SW 1271 (cell line): ENCODE data around the gene HCK.
"Not testable (repeated sequence)": the region's sequence is repeated elsewhere in the genome, so short reads cannot be mapped to it uniquely, and the experiment has no call there.

ENCODE experiments used
- DNase-seq, 2 experiments: peaks; one replicate each; lab custom pipeline; 2025; lab: John Stamatoyannopoulos, UW

The HCK gene

GRCh38 chr20:32108814-32109391 lies 56.9 kb downstream of the HCK start:
- DNase-seq, result no peak

- peak; percentile 95 to 98 for DNase-seq
These were observed 57.5 kb downstream of the HCK start, which contains the start of gene TM9SF4 for GRCh38 chr20:32109392-32110172. Gene TM9SF4, plus strand, starts transcription at chr20:32109714. Its CDS starts 27 bp downstream, at chr20:32109741.

DNA sequence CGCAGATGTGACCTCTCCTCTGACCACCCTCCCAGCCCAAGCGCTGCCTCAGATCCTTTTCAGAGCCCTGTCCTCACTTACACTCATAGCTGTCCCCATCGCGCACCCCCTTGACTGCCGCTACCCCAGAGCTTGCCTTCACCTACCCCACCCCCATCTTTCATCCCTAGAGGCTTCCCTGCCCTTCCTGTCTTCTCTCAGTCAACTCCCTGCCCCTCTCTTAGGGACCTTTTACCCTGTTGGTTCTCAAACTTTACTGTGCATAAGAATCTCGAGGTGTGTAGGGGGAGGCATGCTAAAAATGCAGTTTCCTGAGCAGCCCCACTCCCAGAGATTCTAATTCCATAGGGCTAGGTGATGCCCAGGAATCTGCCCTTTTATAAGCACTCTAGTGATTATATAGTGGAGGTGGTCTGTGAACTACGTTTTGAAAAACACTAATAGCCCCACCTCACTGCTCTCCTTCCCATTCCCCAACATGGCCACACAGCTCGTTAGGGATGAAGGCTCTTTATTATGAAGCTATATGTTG lies 58.2 kb downstream of the HCK start:
- no peak for DNase-seq

GRCh38 chr20:32110727-32111126 lies 58.7 kb downstream of the HCK start:
- no peak for DNase-seq

DNA sequence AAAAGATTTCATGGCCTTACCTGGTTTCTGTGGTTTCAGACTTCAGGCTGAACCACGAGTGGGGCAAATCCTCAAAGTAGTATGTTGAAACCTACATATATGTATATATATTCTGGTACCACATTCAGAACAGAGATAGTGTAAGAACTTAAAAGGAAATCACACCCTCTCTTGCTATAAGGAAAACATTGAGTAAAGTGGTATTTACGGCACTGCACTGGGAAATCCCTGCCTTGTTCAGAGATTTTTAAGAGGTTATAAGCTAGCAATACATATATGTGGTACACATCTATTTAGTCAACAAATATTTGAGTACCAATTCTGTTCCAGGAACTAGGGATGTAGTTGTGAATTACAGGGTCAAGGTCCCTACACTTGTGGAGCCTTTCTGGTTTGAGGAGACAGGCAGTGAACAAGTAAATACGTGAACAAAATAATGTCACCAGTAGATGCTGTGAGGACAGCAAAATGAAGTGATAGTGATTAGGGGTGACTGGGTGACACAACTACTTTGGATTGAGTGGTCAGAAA lies 59.2 kb downstream of the HCK start:
- DNase-seq, result no peak

- no peak for DNase-seq
These were observed 59.7 kb downstream of the HCK start for GRCh38 chr20:32111753-32112152.

- DNase-seq, result no peak
These were observed 60.8 kb downstream of the HCK start for GRCh38 chr20:32112841-32113240.

DNA sequence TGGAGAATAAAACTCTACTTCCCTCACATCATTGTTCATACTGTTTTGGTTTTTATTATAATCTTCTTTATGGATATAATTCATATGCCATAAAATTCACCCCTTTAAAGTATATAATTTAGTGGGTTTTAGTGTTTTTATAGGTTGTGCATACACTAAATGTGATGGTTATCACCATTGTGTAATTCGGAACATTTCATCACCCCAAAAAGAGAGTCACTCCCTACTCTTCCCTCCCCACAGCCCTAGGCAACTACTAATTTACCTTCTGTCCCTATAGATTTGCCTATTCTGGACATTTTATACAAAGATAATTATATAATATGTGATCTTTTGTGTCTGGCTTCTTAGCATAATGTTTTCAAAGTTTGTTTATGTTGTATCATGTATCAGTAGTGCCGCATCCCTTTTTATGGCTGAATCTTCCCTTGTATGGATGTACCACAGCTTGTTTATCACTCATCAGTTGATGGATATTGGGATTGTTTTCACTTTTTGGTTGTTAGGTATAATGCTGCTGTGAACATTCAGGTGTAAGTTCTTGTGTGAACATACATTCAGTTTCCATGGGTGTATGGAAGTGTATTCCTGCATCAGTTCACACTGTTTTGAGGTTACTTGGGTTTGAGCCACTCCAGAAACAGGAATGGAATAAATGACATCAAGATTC lies 61.7 kb downstream of the HCK start:
- DNase-seq, result no peak

GRCh38 chr20:32114305-32114960 lies 62.4 kb downstream of the HCK start:
- no peak for DNase-seq

GRCh38 chr20:32115211-32115767 lies 63.2 kb downstream of the HCK start:
- no peak for DNase-seq

DNA sequence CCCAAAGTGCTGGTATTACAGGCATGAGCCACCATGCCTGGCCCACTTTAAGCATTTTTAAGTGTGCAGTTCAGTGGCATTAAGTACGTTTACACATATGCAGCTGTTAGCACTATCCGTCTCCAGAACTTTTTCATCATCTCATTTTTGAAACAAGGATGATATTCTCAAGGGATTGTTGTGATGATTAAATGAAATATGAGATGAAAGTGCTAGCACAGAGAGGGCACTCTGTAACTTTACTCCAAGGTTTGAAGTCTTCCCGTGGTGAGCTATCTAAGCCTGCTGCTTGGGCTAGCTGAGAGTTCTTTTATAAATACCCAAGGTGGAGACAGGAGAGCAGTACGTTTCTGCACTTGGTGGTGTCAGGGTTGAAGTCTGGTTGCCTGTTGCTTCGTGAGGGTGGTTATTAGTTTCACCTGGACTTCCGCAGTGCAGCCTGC lies 64.1 kb downstream of the HCK start:
- no peak for DNase-seq

DNA sequence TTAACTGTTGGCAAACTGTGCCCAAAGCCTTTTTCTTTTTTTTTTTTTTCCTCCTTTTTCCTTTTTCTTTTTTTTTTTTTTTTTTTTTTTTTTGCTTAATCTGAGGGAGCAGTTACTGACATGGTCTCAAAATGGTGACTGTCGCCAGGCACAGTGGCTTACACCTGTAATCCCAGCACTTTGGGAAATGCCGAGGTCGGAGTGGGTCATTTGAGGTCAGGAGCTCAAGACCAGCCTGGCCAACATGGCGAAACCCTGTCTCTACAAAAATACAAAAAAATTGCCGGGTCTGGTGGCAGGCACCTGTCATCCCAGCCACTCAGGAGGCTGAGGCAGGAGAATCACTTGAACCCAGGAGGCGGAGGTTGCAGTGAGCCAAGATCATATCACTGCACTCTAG lies 64.8 kb downstream of the HCK start:
- not testable (repeated sequence) for DNase-seq

DNA sequence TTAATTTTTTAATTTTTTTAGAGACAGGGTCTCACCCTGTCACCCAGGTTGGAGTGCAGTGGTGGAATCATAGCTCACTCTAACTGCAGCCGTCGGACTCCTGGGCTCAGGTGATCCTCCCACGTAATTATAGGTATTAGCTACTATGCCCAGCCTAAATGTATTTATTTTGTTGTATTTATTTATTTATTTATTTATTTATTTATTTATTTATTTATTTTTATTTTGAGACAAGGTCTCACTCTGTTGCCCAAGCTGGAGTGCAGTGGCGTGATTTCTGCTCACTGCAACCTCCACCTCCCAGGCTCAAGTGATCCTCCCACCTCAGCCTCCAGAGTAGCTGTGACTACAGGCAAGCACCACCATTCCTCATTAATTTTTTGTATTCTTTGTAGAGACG lies 66.4 kb downstream of the HCK start:
- not testable (repeated sequence) for DNase-seq

- no peak for DNase-seq
These were observed 67.7 kb downstream of the HCK start for GRCh38 chr20:32119734-32120133.

- DNase-seq, result not testable (repeated sequence)
These were observed 69.9 kb downstream of the HCK start for GRCh38 chr20:32121908-32122307.

- no peak for DNase-seq
These were observed 71.0 kb downstream of the HCK start for GRCh38 chr20:32123088-32123487.

- no peak for DNase-seq
These were observed 72.9 kb downstream of the HCK start for GRCh38 chr20:32124916-32125454.

GRCh38 chr20:32125506-32125905 lies 73.5 kb downstream of the HCK start:
- DNase-seq, result no peak

DNA sequence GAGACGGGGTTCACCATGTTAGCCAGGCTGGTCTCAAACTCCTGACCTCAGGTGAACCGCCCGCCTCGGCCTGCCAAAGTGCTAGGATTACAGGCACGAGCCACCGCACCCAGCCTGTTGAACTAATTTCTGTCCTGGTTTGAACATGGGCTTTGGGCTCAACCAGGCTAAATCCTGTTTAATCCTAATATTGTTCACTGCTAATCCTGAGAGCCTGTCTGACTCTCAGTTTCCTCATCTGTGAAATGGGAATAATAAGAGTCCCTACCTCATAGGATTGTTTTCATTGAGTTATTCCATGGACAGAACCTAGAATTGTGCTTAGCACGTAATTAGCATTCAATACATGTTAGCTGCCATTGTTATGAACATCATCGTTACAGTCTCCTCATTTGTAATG lies 74.9 kb downstream of the HCK start:
- DNase-seq, result no peak

DNA sequence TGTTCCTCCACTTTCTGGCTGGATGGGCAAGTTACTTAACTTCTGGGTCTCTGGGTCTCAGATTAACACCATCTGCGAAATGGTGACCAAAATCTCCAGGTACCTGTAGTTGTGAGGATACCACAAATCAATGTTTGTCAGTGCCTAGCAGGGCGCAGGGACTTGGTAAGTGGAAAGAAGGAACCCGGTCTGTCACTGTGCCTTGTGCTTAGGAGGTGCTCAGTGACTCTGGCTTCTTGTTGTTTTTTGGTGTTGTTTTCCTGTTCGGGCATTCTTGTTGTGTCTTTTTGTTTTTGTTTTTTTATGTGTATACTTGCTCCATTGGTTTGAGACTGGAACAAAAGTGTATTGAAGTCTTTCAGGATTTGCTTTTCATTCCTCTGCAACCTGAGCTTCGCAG lies 75.3 kb downstream of the HCK start:
- DNase-seq, result no peak

GRCh38 chr20:32128167-32128566 lies 76.1 kb downstream of the HCK start:
- no peak for DNase-seq
